ENCODE results near the gene GAS6. TPM values are rescaled to one million over a fixed set of nuclear protein-coding genes. Genes with fewer than 3 reads are reported as not detected.

GAS6 gene
- total RNA-seq, 1 donor from 2014 or later, result 11.5 TPM

DNA sequence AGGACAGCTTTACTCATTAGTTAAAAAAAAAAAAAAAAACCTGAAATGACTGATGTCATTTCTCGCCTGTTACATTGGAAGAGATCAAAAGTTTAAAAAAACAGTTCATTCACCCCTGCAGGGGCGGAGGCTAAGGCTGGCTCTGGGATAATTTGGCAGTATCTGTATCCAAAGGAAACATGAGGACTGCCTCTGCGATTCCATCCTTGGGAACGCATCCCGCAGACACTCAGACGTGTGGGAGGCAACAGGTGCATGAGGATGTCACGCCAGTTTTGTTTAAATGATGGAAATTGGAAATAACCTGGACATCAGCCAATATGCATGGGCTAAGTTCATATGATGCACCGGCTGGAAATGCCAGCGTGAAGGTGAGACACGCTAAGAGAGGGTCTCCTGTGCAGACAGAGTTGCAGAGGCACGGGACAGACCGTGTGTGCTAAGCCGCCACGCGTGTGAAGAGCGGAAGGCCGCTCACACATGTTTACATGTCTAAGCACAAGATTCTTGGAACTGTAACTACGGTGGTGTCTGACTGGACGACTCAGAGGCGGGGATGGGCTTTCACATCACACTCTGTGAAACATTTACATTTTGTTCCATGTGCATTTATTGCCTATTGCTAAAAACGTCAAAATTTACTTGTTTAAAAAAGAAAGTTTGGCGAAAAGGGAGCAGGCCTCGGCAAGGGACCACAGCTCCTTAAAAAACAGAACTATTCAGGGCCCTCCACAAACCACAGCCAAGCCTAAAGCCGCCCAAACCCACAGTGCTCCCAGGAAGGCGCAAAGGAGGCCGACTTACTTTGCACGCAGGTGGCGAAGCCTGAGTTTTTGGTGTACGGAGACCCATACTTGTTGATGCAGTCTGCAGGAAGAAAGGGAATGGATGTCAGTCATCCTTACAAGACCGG, 17.9 kb downstream of the GAS6 start:
- H3K36me3 Mint-ChIP-seq (ENCODE audit: insufficient read depth), result no peaks in the 10 kb centered on the region
- TF ChIP-seq, protein P1, sequence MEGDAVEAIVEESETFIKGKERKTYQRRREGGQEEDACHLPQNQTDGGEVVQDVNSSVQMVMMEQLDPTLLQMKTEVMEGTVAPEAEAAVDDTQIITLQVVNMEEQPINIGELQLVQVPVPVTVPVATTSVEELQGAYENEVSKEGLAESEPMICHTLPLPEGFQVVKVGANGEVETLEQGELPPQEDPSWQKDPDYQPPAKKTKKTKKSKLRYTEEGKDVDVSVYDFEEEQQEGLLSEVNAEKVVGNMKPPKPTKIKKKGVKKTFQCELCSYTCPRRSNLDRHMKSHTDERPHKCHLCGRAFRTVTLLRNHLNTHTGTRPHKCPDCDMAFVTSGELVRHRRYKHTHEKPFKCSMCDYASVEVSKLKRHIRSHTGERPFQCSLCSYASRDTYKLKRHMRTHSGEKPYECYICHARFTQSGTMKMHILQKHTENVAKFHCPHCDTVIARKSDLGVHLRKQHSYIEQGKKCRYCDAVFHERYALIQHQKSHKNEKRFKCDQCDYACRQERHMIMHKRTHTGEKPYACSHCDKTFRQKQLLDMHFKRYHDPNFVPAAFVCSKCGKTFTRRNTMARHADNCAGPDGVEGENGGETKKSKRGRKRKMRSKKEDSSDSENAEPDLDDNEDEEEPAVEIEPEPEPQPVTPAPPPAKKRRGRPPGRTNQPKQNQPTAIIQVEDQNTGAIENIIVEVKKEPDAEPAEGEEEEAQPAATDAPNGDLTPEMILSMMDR (IDR thresholded peaks at IDR 0.05; ENCODE audit: unreplicated experiment), result no peak
- no peak overlapping the region for H3K4me3 Mint-ChIP-seq (ENCODE audit: low read depth)
- no peak overlapping the region for H3K27ac Mint-ChIP-seq
- no peaks in the 10 kb centered on the region for H3K4me1 Mint-ChIP-seq (ENCODE audit: low read depth)
- H3K9me3 Mint-ChIP-seq (ENCODE audit: low read depth), result no peaks in the 10 kb centered on the region
- H3K27me3 Mint-ChIP-seq, result no peaks in the 10 kb centered on the region
- no peak for DNase-seq (ENCODE audit: low spot score, unreplicated experiment)

GRCh38 chr13:113845055-113845454, 18.8 kb downstream of the GAS6 start:
- no peak for DNase-seq (ENCODE audit: low spot score, unreplicated experiment)
- TF ChIP-seq, protein P1 (IDR thresholded peaks at IDR 0.05; ENCODE audit: unreplicated experiment), result no peak
- H3K36me3 Mint-ChIP-seq (ENCODE audit: insufficient read depth), result no peaks in the 10 kb centered on the region

DNA sequence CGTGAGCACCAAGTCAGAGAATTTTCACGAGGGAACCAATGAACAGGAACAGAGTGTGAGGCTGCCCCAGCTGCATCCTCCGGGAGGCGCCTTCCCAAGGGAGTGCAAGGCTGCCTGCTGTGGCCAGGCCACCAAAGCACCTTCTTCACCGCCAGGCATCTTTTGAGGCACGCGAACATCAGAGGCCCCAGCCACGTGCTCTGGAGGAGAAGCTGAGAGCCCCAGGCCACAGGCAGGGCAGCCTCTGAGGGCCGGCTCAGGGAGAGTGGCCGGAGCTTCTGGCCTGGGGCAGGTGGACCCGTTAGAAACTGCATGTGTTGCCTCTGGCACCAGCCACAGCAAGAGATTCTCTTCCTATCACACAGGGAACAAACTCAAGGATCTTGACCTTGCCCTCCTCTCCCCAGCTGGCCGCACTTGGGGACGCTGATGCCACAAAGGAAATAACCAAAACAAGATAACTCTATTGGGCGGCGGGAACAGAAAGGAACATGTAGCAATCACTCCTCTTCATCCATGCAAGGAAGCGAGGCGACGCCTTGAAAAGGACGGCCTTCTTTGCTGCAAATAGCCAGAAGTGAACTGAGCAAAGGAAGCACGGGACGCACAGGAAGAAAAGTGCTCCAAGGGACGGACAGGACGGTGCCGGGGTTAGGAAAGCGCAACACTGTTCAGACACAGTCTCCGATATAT, 19.9 kb downstream of the GAS6 start:
- Mint-ChIP-seq H3K36me3 (ENCODE audit: insufficient read depth) (no peaks in the 10 kb centered on the region), H3K4me3 (ENCODE audit: low read depth) (no peak overlapping the region)
- no peak for DNase-seq (ENCODE audit: low spot score, unreplicated experiment)

More at GRCh38 chr13:113845055-113845454, 18.8 kb downstream of the GAS6 start:
- Mint-ChIP-seq H3K4me3 (ENCODE audit: low read depth) (no peak overlapping the region), H3K27me3 (no peaks in the 10 kb centered on the region), H3K9me3 (ENCODE audit: low read depth) (no peaks in the 10 kb centered on the region), H3K27ac (no peak overlapping the region), H3K4me1 (ENCODE audit: low read depth) (no peaks in the 10 kb centered on the region)

DNA sequence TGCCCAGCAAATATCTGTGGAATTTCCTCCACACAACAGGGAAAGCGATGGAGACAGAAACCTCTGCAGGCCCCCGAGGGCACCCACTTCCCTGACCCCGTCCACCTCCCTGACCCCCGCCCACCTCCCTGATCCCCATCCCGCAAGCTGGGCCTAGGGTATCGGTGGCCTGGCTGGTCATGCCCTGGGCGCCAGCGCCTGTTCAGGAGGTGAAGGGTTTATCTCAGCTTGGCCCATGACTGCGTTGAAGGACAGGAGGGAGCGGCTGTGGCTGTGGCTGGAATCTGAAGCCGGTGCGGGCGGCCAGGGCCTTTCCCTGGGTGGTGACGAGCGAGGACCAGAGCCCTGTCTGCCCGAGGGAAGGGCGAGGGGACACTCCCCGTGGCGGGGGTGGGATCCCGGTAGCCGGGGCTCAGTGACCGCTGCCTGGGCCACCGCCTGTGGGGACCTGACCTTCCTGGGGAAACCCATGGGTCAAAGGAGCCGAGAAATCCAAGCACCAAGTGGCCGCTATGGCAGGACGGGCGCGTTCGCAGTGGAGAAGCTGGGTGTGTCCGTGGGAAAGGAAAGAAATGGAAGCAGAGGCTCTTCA, 20.7 kb downstream of the GAS6 start:
- Mint-ChIP-seq H3K36me3 (ENCODE audit: insufficient read depth) (no peaks in the 10 kb centered on the region), H3K4me3 (ENCODE audit: low read depth) (no peak overlapping the region), H3K9me3 (ENCODE audit: low read depth) (no peaks in the 10 kb centered on the region), H3K27me3 (no peaks in the 10 kb centered on the region), H3K27ac (no peak overlapping the region), H3K4me1 (ENCODE audit: low read depth) (no peaks in the 10 kb centered on the region)
- DNase-seq (ENCODE audit: low spot score, unreplicated experiment), result no peak
- TF ChIP-seq, protein P1 (IDR thresholded peaks at IDR 0.05; ENCODE audit: unreplicated experiment), result no peak

More for the DNA sequence above, 19.9 kb downstream of the GAS6 start:
- H3K27me3 Mint-ChIP-seq, result no peaks in the 10 kb centered on the region
- no peak overlapping the region for H3K27ac Mint-ChIP-seq
- TF ChIP-seq, protein P1 (IDR thresholded peaks at IDR 0.05; ENCODE audit: unreplicated experiment), result no peak
- no peaks in the 10 kb centered on the region for H3K9me3 Mint-ChIP-seq (ENCODE audit: low read depth)
- H3K4me1 Mint-ChIP-seq (ENCODE audit: low read depth), result no peaks in the 10 kb centered on the region
